ENCODE data around the gene LRRC52. TPM values are rescaled to one million over a fixed set of nuclear protein-coding genes. Genes with fewer than 3 reads are reported as not detected.

Gene LRRC52
- total RNA-seq, 2 donors from 2014 or later: not detected

DNA sequence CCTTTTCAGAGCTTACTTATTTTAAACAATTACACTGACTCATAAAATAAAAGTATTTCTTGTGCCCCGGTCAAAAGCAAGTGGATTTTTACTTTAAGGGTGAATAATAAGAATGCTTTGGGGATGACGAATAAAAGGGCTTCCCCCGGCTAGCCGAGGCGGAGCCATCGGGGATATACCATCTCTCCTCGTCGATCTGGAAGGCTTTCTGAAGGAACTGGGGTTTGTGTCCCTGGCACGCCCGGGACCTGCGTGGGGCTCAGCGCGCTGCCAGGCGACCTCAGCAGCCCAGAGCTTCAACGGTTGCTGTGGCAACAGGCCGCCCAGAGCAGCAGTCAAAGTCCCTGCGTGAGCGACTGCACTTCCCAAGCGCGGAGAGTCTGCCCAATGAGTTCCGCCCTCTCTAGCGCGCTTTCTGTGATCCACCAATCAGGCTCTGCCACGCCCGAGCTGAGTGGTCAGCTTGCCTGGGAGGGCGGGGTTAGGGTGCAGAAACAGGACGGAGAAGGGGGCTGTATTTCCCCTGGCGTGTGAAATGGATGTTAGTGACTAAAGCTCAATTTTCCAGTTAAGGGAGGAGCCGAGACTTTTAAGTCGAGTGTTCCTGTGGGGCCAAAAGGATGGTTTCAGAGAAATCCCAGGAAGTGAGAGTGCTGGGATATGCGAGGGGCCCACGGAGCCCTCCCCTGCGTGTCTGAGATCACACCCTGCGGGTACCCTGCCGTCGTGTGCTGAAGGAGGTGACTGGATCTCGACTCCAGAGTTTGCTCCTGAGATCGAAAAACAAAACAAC lies 54.3 kb downstream of the LRRC52 start:
- Histone ChIP-seq H3K27me3 (no peaks in the 10 kb centered on the region), H3K4me3 (peak overlapping the region; percentile 17 to 48), H3K36me3 (replicated peaks in 1 of 2; ENCODE audit: insufficient read depth in 1 of 2, low read depth in 2 of 2) (no peaks in the 10 kb centered on the region), H3K9me3 (no peaks in the 10 kb centered on the region), H3K4me1 (peaks cover 21% of the 10 kb centered on the region), H3K27ac (peak overlapping the region; percentile 34 to 90 (median 66))
- ATAC-seq (peak; percentile 100), DNase-seq (peak; percentile 97 to 99 (median 98))
- 0% methylated on average over 20 to 38 of the region's 38 CpGs for WGBS, 2 donors
- TF ChIP-seq, protein P1, sequence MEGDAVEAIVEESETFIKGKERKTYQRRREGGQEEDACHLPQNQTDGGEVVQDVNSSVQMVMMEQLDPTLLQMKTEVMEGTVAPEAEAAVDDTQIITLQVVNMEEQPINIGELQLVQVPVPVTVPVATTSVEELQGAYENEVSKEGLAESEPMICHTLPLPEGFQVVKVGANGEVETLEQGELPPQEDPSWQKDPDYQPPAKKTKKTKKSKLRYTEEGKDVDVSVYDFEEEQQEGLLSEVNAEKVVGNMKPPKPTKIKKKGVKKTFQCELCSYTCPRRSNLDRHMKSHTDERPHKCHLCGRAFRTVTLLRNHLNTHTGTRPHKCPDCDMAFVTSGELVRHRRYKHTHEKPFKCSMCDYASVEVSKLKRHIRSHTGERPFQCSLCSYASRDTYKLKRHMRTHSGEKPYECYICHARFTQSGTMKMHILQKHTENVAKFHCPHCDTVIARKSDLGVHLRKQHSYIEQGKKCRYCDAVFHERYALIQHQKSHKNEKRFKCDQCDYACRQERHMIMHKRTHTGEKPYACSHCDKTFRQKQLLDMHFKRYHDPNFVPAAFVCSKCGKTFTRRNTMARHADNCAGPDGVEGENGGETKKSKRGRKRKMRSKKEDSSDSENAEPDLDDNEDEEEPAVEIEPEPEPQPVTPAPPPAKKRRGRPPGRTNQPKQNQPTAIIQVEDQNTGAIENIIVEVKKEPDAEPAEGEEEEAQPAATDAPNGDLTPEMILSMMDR (IDR thresholded peaks at IDR 0.05): no peak
- peak; percentile 32 to 78 (median 61) for TF ChIP-seq POLR2A (IDR thresholded peaks at IDR 0.05)
- intact Hi-C loops (cut with DNase I): no loop called here

DNA sequence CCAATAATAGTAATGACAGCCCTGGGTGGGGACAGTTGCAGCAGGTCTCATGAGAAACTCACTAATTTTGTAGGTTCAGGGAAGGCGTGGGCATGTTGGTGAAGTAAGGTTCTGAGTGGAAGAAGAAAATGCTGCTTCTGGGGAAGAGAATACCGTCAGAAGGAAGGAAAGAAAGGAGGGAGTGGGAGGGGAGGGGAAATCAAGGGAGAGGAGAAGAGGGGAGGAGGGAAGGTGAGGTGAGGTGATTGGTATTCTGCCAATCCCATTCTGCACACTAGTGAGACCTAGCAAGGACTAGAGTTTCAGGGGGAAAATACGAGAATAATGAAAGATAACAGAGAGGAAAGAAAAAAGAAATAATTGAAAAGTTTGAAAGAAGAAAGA lies 54.9 kb downstream of the LRRC52 start:
- no peaks in the 10 kb centered on the region for H3K9me3 ChIP-seq
- H3K36me3 ChIP-seq (replicated peaks in 1 of 2; ENCODE audit: insufficient read depth in 1 of 2, low read depth in 2 of 2): no peaks in the 10 kb centered on the region
- peak overlapping the region; percentile 34 to 90 (median 66) for H3K27ac ChIP-seq
- peaks cover 21% of the 10 kb centered on the region for H3K4me1 ChIP-seq
- H3K4me3 ChIP-seq: peak overlapping the region; percentile 17 to 48
- WGBS, 2 donors: 3 to 12% methylated on average over 3 of the region's 3 CpGs
- intact Hi-C loops (cut with DNase I): no loop called here
- H3K27me3 ChIP-seq: no peaks in the 10 kb centered on the region
- ATAC-seq: no peak
- peak in 2 of 4 donors; percentile 11 to 23 for DNase-seq
- TF ChIP-seq POLR2A (IDR thresholded peaks at IDR 0.05): no peak
- TF ChIP-seq, protein P1 (IDR thresholded peaks at IDR 0.05): no peak

DNA sequence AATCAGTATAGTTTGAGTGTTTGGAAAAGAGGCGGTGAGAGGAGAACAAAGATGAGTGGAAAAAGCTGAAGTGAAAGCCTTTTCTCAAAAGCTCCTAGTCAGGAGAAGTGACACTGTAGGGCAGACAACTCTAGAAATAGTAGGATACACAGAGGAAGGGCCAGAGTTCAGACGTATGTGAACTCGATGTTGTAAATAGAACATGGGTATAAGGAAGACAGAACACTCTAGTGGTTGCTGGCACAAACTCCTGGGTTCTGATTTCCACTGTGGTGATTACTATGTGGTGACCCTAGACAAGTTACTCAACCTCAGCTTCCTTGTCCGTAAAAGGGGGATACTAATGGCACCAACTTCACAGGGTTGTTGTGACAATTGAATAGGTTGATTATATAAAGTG lies 57.0 kb downstream of the LRRC52 start:
- no peak for TF ChIP-seq POLR2A (IDR thresholded peaks at IDR 0.05)
- TF ChIP-seq, protein P1 (IDR thresholded peaks at IDR 0.05): no peak
- DNase-seq: peak in 1 of 4 donors; percentile 7
- intact Hi-C loops (cut with DNase I): loop anchor here (10.0 kb wide), 1 partner anchor 314 kb away; no protein-coding TSS in a partner anchor
- Histone ChIP-seq H3K4me3 (no peak overlapping the region), H3K27ac (no peak overlapping the region), H3K27me3 (no peaks in the 10 kb centered on the region), H3K4me1 (peaks cover 21% of the 10 kb centered on the region), H3K36me3 (replicated peaks in 1 of 2; ENCODE audit: insufficient read depth in 1 of 2, low read depth in 2 of 2) (no peaks in the 10 kb centered on the region), H3K9me3 (no peaks in the 10 kb centered on the region)
- WGBS, 2 donors: 35 to 44% methylated on average over 4 of the region's 4 CpGs
- ATAC-seq: no peak

DNA sequence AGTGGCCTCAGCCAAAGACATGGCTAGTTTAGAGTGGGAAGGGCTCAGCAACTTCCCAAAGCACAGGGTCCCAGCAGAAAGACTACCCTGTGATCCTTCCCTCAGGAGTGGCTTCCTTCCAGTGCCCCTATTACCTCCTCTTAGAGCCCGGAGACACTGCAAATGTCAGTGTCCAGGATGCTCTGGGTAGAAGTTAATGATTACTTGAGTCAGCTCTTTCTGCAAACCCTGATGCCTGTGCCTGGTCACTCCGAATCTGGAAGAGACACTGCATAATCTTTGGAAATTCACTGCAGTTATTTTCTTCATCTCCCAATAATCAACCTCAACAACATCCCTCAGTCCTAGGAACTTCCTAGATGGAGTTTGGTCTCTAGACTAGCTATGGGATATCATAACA lies 60.0 kb downstream of the LRRC52 start:
- intact Hi-C loops (cut with DNase I): loop anchor here (10.0 kb wide), 1 partner anchor 311 kb away; no protein-coding TSS in a partner anchor
- peaks cover 12% of the 10 kb centered on the region for H3K4me1 ChIP-seq
- H3K9me3 ChIP-seq: no peaks in the 10 kb centered on the region
- WGBS, 2 donors: 42 to 47% methylated on average over 2 of the region's 2 CpGs
- no peak for TF ChIP-seq POLR2A (IDR thresholded peaks at IDR 0.05)
- TF ChIP-seq, protein P1 (IDR thresholded peaks at IDR 0.05): no peak
- DNase-seq (no peak), ATAC-seq (no peak)
- H3K27ac ChIP-seq: no peak overlapping the region
- no peaks in the 10 kb centered on the region for H3K27me3 ChIP-seq
- no peaks in the 10 kb centered on the region for H3K36me3 ChIP-seq (replicated peaks in 1 of 2; ENCODE audit: insufficient read depth in 1 of 2, low read depth in 2 of 2)
- no peak overlapping the region for H3K4me3 ChIP-seq

Measured in body of pancreas (tissue), 4 donors.